ENCODE data around the gene TMEM63B.

GRCh38 chr6:44177691-44178423 is 50.5 kb downstream of the TMEM63B start:
- TF ChIP-seq POLR2A (IDR thresholded peaks at IDR 0.05; ENCODE audit: low read depth, low read length): no peak
- no peak for TF ChIP-seq TAF1 (IDR thresholded peaks at IDR 0.05; ENCODE audit: borderline replicate concordance, low read depth, low read length)
- no peak for TF ChIP-seq POLR2AphosphoS5 (IDR thresholded peaks at IDR 0.05; ENCODE audit: low read depth, low read length)

All from GM12892 (cell line).